H1 (cell line): ENCODE data around the gene SCRN1. TPM values are rescaled to one million over a fixed set of nuclear protein-coding genes. Genes with fewer than 3 reads are reported as not detected.

ENCODE experiments used
- CBX5 ChIP-seq: fragments of 300-800, 300-1000 bp; sonication (generic); IDR thresholded peaks from 2 replicates; pipeline ENCODE4 v1.7.1; 2016; ENCODE audit warnings: antibody characterized with exemption, low read length, low read depth
- CHD7 ChIP-seq: fragments of 300-600 bp; sonication (generic); IDR thresholded peaks from 2 replicates; pipeline ENCODE4 v1.7.1; 2012; ENCODE audit warnings: low read length, moderate library complexity, mild to moderate bottlenecking, inconsistent platforms; ENCODE audit not compliant: insufficient replicate concordance
- EZH2 ChIP-seq: fragments of 200-600 bp; sonication (generic); IDR thresholded peaks from 2 replicates; pipeline ENCODE4 v1.7.1; 2012; ENCODE audit warnings: low read depth, mild to moderate bottlenecking, moderate library complexity, low read length, inconsistent platforms; ENCODE audit not compliant: severe bottlenecking
- RNF2 ChIP-seq: fragments of 200-900, 300-1000 bp; sonication (generic); IDR thresholded peaks from 2 replicates; pipeline ENCODE4 v1.7.1; 2016; ENCODE audit warnings: borderline replicate concordance, low read depth, mild to moderate bottlenecking, antibody characterized with exemption, low read length; ENCODE audit not compliant: poor library complexity, severe bottlenecking; ENCODE audit errors: missing control alignments
- SP1 ChIP-seq: IDR thresholded peaks from 2 replicates; pipeline ENCODE4 v1.6.1; 2011; ENCODE audit warnings: low read depth, low read length
- TCF12 ChIP-seq: IDR thresholded peaks from 2 replicates; pipeline ENCODE4 v1.6.1; 2011; ENCODE audit warnings: low read depth, mild to moderate bottlenecking, low read length
- USF2 ChIP-seq: IDR thresholded peaks from 2 replicates; pipeline ENCODE4 v1.6.1; 2011; ENCODE audit warnings: low read length, improper control_type of control experiment
- polyA plus RNA-seq, 7 experiments: library from polyadenylated mRNA; depleted of rRNA in 3 of 7; stranded (reverse) in 5 of 7; unstranded in 2 of 7; fragments of >200 nt in 5 of 7; fragments of 200-250 nt in 2 of 7; gene quantifications; 1 replicate in 5 of 7; 2 replicates in 1 of 7; 4 replicates in 1 of 7; pipeline versions ENCODE4 v1.2.1 to v1.2.3, GENCODE V29; 2011 to 2013; ENCODE audit warnings: missing spikeins in 2 of 7, mixed read lengths in 2 of 7
- total RNA-seq: library from RNA; stranded (reverse); fragmentation: NEBNext Ultra II Directional; extraction: Animal tissue kit (Norgen Biotek cat#: 25700); gene quantifications from 2 replicates; pipeline ENCODE4 v1.2.1, GENCODE V29; 2021

SCRN1 gene
- total and polyA plus RNA-seq, 2 of the 8 experiments (the other 6 are each of a cell fraction or from before 2014, with no cell fraction given), result 36.0 to 75.8 TPM

- no peak for TF ChIP-seq CHD7
- no peak for TF ChIP-seq CBX5
- TF ChIP-seq USF2, result no peak
- TF ChIP-seq EZH2, result no peak
- no peak for TF ChIP-seq SP1
- no peak for TF ChIP-seq TCF12
- no peak for TF ChIP-seq RNF2
Measured at GRCh38 chr7:29922921-29923700, 66.5 kb downstream of the SCRN1 start (continued).
